Colonic mucosa (tissue), 4 donors: ENCODE data around the gene SDR39U1. TPM values are rescaled to one million over a fixed set of nuclear protein-coding genes. Genes with fewer than 3 reads are reported as not detected.

ENCODE experiments used
- DNase-seq: peaks from one replicate; pipeline ENCODE4 v3.0.0-alpha.2; 2020
- H3K27ac ChIP-seq: fragments of 200-600 bp; one replicate; pipeline ENCODE4 v1.8.0; 2021
- H3K27me3 ChIP-seq: fragments of 200-600 bp; one replicate; pipeline ENCODE4 v1.8.0; 2021
- H3K36me3 ChIP-seq: fragments of 200-600 bp; one replicate; pipeline ENCODE4 v1.8.0; 2021
- H3K4me1 ChIP-seq: fragments of 200-600 bp; one replicate; pipeline ENCODE4 v1.8.0; 2021; ENCODE audit warnings: mild to moderate bottlenecking
- H3K4me3 ChIP-seq: fragments of 200-600 bp; one replicate; pipeline ENCODE4 v1.8.0; 2021
- H3K9ac ChIP-seq, 2 donors: one replicate each; pipeline ENCODE4 v1.7.0; 2013; ENCODE audit warnings: control low read depth in 2 of 2, low read depth in 2 of 2, low read length in 2 of 2
- H3K9me3 ChIP-seq: fragments of 200-600 bp; one replicate; pipeline ENCODE4 v1.8.0; 2021
- CTCF ChIP-seq: fragments of 200-600 bp; IDR thresholded peaks from one replicate; pipeline ENCODE4 v1.8.0; 2022; ENCODE audit warnings: antibody characterized with exemption, mild to moderate bottlenecking
- intact Hi-C: fragments of 100-400 bp; cut with DNase I; formaldehyde crosslinking; loops from one replicate; pipeline ENCODE4 v1.14.1; 2022
- total RNA-seq, 2 donors: library from RNA; stranded (reverse); fragmentation: NEBNext Ultra II Directional in 1 of 2; extraction: Animal tissue kit (Norgen Biotek cat#: 25700) in 1 of 2; gene quantifications; one replicate each; pipeline ENCODE4 v1.2.1, GENCODE V29; 2021
- donor health status: healthy.
- donor health status: DM: no; HTN: no; CAD: no.
- donor health status: DM: no; HTN: no; CAD: no.

Gene SDR39U1
- total RNA-seq, 2 donors from 2014 or later, result 32.5 to 40.9 TPM

- Histone ChIP-seq H3K9ac (peak overlapping the region; percentile 53 to 99), H3K27ac (peak overlapping the region; percentile 92), H3K4me3 (peak overlapping the region; percentile 74), H3K36me3 (peaks cover 11% of the 10 kb centered on the region), H3K27me3 (no peaks in the 10 kb centered on the region), H3K9me3 (no peaks in the 10 kb centered on the region), H3K4me1 (peaks cover 21% of the 10 kb centered on the region)
- peak; percentile 96 for DNase-seq
- peak; percentile 81 for TF ChIP-seq CTCF
- intact Hi-C loops, result loop anchor here (2.0 to 10.0 kb wide), 2 partner anchors 65 to 187 kb away; partner anchors contain the start of gene TINF2
These were observed 10.9 kb downstream of the SDR39U1 start for GRCh38 chr14:24431569-24432258.

- H3K9me3 ChIP-seq, result no peaks in the 10 kb centered on the region
- H3K27me3 ChIP-seq, result no peaks in the 10 kb centered on the region
- no peak for TF ChIP-seq CTCF
- H3K9ac ChIP-seq, result peak overlapping the region; percentile 95 to 99
- H3K4me1 ChIP-seq, result peaks cover 17% of the 10 kb centered on the region
- H3K36me3 ChIP-seq, result peaks cover 11% of the 10 kb centered on the region
- intact Hi-C loops, result loop anchor here (2.0 to 10.0 kb wide), 2 partner anchors 64 to 186 kb away; partner anchors contain the start of gene TINF2
- H3K27ac ChIP-seq, result peak overlapping the region; percentile 92
- H3K4me3 ChIP-seq, result peak overlapping the region; percentile 74
- peak; percentile 71 for DNase-seq
These were observed 11.7 kb downstream of the SDR39U1 start for GRCh38 chr14:24430682-24431568.

GRCh38 chr14:24430143-24430681 lies 12.4 kb downstream of the SDR39U1 start:
- Histone ChIP-seq H3K9ac (peak overlapping the region; percentile 95 to 99), H3K9me3 (no peaks in the 10 kb centered on the region), H3K36me3 (peaks cover 11% of the 10 kb centered on the region), H3K4me1 (peaks cover 21% of the 10 kb centered on the region), H3K4me3 (peak overlapping the region; percentile 74), H3K27me3 (no peaks in the 10 kb centered on the region), H3K27ac (peak overlapping the region; percentile 92)
- no peak for TF ChIP-seq CTCF
- intact Hi-C loops, result loop anchor here (2.0 to 10.0 kb wide), 2 partner anchors 63 to 185 kb away; partner anchors contain the start of gene TINF2
- peak; percentile 81 for DNase-seq

- peaks cover 25% of the 10 kb centered on the region for H3K4me1 ChIP-seq
- TF ChIP-seq CTCF, result no peak
- peak within 1 kb of the TSS; percentile 95 to 99 for H3K9ac ChIP-seq
- H3K27me3 ChIP-seq, result no peaks in the 10 kb centered on the region
- intact Hi-C loops, result loop anchor here (2.0 to 10.0 kb wide), 2 partner anchors 63 to 185 kb away; partner anchors contain the start of gene TINF2
- peak within 1 kb of the TSS; percentile 74 for H3K4me3 ChIP-seq
- H3K27ac ChIP-seq, result peak within 1 kb of the TSS; percentile 92
- peaks cover 11% of the 10 kb centered on the region for H3K36me3 ChIP-seq
- peak; percentile 93 for DNase-seq
- no peaks in the 10 kb centered on the region for H3K9me3 ChIP-seq
These were observed 13.0 kb downstream of the SDR39U1 start, which contains the start of the genes CBLN3 and KHNYN for GRCh38 chr14:24429395-24430142. Gene CBLN3 (minus strand): TSS chr14:24429668. CDS start chr14:24429054, 614 bp downstream. Gene KHNYN (plus strand): TSS chr14:24429954. CDS start chr14:24430731, 777 bp downstream.
